ENCODE data around the gene WDR47.
"Not testable (repeated sequence)": the region's sequence is repeated elsewhere in the genome, so short reads cannot be mapped to it uniquely, and the experiment has no call there.

Gene WDR47

GRCh38 chr1:108961752-108962486 is 80.0 kb downstream of the WDR47 start:
- DNase-seq: no peak

- no peak for DNase-seq
Observed at GRCh38 chr1:108961198-108961597, 80.7 kb downstream of the WDR47 start.

DNA sequence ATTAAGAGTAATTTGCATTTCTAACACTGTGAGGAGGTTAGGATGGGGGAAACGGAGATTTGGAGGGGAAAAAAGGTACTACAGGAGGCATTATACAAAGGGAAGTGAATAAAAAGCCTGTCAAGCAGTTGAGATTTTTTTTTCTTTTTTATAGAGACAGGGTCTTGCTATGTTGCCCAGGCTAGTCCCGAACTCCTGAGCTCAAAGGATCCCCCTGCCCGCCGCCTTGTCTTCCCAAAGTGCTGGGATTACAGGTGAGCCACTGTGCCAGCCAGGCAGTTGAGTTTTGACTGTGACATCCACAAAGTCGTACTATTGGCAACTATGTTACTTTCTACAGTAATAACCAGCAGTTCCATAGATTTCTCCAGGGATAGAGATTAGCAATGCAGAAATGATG is 81.2 kb downstream of the WDR47 start:
- DNase-seq: no peak

DNA sequence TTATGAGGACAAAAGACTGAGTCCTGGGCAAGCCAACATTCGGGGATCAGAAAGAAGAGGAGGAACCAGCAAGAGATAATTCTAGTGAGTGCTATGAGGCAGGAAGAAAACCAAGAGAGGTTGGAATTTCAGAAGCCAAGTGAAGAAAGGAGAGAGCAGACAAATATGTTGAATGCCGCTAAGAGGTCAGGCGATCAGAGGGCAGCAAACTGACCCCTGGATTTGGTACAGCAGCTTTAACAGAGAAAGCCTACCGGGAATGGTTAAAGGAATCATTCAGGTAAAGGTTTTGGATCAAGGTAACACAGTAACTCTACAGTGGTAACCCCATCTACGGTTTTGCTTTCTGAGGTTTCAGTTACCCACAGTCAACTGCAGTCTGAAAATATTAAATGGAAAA is 84.0 kb downstream of the WDR47 start:
- DNase-seq: no peak

- no peak for DNase-seq
Observed at GRCh38 chr1:108955881-108956280, 86.0 kb downstream of the WDR47 start.

DNA sequence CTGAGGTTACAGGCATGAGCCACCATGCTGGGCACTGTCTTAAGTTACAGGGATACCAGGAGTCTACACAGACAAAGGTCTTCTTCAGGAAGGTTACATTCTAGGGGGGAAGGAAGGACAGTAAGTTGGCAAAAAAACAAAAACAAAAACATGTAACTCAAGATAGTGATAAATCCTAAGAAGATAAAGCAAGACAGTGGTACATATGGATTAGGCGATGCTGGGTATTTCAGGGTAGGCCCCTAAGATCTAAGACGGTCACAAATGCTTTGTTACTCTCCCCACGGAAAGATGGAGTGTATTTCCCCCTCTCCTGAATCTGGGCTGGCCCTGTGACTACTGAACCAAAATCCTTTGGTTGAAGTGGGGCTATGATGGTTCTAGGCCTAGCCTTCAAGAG is 86.8 kb downstream of the WDR47 start:
- DNase-seq: no peak

- DNase-seq: no peak
Observed at GRCh38 chr1:108953452-108953851, 88.5 kb downstream of the WDR47 start.

- no peak for DNase-seq
Observed at GRCh38 chr1:108951242-108951641, 90.7 kb downstream of the WDR47 start.

GRCh38 chr1:108949044-108949443 is 92.9 kb downstream of the WDR47 start:
- DNase-seq: no peak

DNA sequence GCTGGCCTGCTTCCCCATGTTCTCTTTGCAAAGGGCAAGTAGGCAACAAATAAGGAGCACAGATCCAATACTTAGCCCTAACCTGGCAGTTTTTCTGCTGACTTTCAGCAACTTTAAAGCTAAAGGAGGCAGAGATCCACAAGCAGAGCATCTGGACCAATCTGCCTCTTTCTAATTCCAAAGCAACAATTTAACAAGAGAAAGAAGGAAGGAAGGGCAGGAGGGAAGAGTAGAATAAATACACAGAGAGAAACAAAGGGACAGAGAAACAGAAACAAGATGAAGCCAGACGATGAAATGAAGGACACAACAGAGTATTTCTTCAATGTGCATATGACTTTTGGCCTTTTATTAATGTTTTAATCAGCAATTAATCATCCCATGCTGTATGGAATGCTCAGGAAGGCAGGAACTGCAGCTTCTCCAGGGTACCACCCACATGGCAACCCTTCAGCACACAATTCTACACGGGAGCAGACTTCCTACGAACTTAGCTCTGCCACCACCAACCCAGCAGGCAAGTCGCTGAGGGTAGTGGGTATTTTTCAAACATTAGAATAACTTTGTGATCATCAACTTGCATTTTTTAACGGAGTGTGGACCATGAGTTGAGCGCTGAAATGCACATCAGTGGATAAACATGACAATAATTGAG is 93.9 kb downstream of the WDR47 start:
- no peak for DNase-seq

GRCh38 chr1:108936170-108936569 is 105.7 kb downstream of the WDR47 start:
- no peak for DNase-seq

DNA sequence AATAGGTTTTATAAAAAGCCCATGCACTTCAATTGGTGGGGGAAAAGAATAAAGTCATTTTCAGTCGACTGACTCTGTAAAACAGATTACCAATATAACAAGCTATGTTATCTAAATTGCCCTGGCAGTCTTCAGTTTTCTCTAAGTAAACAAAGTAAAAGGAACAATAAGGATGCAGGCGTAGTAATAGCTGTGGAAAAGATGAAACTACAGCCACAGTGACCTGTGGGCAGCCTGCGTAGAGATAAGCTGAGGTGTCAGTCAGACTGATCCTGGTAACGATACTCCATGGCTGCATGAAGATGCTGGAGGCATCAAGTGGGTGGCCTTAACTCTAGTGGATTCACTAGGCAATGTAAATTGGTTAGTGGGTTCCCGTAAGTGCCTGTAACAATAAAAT is 108.0 kb downstream of the WDR47 start:
- no peak for DNase-seq

DNA sequence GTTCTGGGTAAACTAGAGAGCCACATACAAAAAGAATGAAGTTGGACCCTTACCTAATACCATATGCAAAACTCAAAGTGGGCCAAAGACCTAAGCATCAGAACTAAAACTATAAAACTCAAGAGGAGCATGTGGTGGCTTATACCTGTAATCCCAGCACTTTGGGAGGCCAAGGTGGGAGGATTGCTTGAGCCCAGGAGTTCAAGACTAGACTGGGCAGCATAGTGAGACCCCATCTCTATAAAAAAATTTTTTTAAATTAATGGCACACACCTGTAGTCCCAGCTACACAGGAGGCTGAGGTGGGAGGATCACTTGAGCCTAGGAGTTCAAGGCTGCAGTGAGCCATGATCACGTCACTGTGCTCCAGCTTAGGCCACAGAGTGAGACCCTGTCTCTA is 114.3 kb downstream of the WDR47 start:
- DNase-seq: not testable (repeated sequence)

- no peak for DNase-seq
Observed at GRCh38 chr1:108925920-108926319, 116.0 kb downstream of the WDR47 start.

All from fibroblast of skin of back (primary cell).